Measurements from ENCODE around the gene IFITM2.

Gene IFITM2

DNA sequence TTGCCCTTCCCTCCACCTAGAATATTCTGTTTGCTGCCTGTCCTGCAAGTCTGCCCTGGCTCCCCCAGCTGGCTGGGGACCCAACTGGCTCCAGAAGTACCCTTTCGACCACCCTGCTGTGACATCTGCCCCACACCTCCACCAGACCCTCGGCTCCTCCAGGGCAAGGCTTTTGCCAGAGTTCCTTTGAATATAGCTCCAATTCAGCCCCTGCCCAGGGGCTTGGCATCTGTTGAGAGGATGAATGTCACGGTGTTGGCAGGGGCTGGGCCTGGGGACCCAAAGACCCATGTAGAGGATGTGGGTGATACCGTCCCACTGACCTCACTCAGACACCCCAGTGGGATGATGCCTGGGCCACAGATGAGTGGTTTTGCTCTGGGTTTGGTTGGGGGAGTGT, 25.4 kb upstream of the IFITM2 start:
- peak; percentile 48 for DNase-seq

DNA sequence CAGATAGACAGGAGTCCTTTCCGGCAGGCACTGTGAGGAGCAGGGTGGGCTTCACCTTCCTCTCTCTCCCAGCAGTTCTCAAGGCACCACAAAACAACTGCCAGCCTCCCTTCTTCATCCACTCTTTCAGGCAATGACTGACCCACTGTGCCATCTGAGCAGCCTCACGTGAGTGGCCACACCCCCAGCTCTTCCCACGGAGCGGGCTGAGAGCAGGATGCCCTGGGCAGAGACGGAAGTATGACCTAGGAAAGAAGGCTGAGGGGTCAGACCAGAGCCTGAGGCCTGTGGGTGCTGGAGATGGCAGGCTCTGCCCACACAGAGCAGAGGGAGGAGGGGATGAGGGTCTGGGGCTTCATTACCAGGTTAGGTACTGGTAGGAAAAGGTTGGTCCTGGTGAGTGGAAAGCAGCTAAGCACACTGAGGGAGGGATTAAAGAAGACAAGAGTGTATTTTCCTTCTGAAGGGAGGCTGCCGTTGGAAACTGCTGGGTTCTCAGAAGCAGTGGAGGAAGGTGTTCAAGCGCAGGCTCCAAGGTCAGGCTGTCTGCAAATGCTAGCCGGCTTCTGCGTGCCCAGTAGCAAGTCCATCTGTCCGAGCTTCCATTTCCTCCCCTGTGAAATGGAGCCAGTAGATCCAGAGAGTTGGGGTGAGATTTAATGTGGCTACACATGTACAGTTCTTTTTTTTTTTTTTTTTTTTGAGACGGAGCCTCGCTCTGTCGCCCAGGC, 24.8 kb upstream of the IFITM2 start:
- DNase-seq, result peak; percentile 59

DNA sequence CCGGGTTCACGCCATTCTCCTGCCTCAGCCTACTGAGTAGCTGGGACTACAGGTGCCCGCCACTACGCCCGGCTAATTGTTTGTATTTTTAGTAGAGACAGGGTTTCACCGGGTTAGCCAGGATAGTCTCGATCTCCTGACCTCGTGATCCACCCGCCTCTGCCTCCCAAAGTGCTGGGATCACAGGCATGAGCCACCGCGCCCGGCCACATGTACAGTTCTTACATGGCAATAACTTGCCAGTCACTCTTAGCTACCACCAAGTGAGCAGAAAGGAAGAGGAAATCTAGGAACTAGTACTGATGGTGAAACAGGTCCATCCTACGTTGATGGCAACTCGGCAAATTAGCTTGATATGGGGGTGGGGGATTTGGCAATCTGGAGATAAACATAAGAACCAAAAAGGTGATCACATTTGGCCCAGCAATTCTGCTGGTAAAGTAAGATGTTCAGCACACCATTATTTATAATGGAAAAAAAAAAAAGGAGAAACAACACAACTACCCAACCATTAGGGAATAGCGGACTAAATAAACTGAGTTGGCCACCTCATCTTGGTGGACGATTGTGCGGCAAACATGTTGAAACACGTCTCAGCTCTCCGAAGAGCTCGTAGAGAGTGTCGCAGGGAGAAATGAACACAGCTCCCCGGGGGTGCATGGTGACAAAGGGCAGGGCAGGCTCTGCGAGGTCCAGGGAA, 24.1 kb upstream of the IFITM2 start:
- DNase-seq, result peak; percentile 44

DNA sequence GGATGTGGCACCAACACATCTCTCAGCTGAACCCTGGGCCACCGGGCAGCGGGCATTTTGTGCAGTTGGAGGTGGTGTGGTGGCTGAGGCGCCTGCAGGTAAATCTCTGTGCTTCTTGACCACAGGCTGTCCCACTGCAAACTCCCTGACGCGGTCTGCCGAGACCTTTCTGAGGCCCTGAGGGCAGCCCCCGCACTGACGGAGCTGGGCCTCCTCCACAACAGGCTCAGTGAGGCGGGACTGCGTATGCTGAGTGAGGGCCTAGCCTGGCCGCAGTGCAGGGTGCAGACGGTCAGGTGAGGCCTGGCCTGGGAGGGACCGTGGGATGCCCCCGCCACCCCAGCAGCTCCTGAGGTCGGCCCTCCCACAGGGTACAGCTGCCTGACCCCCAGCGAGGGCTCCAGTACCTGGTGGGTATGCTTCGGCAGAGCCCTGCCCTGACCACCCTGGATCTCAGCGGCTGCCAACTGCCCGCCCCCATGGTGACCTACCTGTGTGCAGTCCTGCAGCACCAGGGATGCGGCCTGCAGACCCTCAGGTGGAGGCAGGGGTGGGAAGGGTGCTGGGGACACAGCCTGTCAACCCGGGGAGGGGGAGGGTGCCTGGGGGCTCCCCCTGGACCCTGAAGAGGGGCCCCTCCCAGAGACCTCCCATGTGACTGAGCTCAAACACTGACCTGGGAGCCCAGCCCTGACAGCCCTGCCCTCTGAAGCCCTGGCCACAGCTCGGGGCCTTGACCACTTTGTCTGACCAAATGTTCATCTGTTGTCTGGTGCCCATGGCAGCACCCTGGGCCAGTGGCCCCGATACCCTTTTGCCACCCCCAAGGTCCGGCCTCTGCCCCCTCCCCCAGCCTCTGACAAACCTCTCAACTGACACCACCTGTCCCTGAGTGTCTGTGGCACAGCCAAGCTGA, 23.3 kb upstream of the IFITM2 start:
- peak; percentile 58 for DNase-seq

DNA sequence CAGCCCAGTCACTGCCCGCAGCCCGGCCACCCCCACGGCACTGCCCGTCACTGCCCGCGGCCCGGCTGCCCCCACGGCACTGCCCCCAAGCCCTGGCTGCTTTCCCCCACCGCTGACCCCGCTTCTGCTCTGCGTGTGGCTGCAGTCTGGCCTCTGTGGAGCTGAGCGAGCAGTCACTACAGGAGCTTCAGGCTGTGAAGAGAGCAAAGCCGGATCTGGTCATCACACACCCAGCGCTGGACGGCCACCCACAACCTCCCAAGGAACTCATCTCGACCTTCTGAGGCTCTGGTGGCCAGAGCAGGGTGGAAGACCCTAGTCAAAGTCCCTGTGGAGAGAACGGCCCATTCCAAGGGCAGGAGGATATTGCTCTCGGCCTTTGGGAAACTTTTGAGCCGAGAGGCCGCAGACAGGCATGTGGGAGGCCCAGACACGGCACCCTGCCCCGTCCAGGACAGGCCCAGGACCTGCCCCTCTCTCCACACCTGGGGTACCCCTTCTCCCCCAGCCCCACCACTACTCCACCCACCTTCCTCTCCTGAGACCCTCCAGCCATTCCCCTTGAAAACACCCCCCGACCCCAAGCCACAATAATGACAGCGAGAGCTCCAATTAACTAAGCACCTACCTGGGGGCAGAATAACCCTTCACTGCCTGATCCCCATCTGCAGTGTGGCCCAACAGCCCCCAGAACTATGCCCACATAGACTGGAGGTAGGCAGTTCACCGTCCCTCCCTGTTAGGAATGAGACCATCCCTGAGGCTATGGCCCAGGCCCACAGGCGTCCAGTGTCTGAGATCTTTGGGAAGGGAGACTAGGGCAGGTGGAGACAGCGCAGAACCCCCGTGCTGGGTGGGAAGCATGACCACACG, 22.4 kb upstream of the IFITM2 start:
- DNase-seq, result peak; percentile 52

DNA sequence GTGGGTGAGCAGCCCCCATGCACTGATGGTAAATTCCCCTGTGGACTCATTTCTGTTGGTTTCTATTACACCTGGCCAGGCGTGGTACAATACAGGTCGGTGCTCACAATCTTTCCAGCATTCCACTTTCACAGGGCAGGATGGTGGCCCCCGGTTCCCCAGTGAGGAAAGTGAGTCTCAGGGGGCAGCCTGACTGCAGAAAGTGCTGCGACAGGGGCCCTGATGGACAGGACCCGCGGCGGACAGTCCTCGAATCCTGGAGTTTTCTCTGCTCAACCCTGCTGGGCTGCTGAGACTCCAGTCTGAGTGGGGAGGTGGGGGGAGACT, 21.8 kb upstream of the IFITM2 start:
- peak; percentile 56 for DNase-seq

DNA sequence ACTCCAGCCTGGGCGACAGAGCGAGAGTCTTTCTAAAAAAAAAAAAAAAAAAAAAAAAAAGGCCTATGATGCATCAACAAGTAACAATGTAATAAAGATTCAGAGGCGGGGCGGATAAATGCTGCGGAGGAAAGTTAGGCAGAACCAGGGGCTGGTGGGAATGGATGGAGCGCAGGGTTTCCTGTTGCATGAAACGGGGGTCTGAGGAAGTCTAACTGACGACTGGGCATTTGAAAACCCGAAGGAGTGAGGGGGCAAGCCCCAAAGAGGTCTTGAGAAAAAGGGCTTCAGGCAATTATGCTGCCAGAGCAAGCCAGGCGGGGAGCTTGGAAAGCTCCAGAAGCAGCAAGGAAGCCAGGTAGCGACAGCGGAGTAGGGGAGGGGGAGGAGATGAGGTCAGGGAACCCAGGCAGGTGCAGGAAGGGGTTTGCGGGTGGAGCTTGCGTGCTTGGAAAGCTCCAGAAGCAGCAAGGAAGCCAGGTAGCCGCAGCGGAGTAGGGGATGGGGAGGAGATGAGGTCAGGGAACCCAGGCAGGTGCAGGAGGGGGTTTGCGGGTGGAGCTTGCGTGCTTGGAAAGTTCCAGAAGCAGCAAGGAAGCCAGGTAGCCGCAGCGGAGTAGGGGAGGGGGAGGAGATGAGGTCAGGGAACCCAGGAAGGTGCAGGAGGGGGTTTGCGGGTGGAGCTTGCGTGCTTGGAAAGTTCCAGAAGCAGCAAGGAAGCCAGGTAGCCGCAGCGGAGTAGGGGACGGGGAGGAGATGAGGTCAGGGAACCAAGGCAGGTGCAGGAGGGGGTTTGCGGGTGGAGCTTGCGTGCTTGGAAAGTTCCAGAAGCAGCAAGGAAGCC, 20.4 kb upstream of the IFITM2 start:
- DNase-seq, result peak; percentile 88

DNA sequence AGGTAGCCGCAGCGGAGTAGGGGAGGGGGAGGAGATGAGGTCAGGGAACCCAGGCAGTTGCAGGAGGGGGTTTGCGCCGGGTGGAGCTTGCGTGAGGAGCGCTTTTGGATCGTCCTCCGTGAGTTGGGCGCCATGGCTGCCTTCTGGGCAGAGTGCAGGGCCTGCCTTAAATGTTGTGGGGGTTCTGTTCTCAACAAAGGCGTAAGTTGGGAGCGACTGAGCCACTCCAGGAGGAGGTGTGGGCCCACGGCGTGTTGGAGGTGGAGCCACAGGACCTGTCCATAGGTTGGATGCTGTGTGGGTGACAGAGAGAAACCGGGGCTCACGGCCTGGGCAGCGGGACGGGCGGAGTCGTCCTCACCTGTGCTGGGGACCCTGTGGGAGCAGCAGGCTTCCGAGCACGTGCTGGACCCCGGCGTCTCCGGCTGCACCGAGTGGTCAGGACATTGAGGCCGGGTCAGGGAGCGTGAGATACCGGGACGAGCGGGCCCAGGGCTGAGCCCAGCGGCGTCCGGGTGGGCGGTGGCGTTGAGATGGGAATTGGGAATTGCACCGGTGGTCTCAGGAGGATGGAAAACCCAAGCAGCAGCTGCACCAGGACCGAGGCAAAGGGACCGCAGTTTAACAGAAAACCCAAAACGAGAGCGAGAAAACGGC, 19.7 kb upstream of the IFITM2 start:
- peak; percentile 85 for DNase-seq

DNA sequence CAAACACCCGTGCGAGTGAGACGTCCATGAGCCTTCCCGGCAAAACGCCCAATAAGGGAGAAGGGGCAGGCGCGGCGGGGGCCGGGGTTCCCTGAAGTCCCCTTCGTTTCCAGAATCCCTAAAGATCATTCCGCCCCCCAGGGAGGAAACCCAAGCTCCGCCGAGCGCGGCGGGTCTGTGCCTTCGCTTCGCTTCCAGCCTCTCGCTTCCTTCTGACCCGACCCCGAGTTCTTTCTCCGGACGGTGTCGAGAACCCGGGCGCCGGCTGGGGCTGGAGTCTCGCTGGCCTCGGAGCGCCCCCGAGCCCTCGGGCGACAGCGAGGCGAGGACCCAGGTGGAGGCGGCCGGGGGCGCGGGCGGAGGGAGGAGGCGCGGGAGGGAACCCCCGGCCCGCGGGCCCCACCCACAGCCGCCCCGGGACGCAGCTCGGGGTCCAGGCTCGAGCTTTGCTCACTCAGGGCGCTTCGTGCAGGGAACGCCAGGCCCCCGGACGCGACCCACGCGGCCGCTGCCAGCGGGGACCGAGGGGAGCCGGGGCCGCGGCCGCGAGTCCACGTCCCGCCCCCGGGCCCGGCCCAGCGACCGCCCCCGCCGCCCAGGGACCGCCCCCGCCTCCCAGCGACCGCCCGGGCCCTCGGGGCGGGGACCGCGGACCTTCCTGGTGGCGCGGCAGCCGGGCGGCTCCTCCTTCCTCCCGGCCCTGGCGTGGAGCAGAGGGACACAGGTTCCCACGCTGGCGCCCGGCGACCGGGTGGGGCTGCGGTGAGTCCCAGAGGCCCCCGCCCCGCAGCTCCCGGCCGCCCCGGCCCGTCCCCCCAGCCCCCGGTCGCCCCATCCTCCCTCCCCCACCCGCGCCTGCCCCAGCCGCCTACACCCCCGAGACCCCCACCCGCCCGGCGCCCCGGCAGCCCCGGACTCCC, 18.9 kb upstream of the IFITM2 start, which contains the start of gene PGGHG:
Gene PGGHG, plus strand, starts transcription at position 649 of the 920 bp plus-strand sequence. CDS start 691 bp downstream, outside the sequence.
- DNase-seq, result peak; percentile 88

DNA sequence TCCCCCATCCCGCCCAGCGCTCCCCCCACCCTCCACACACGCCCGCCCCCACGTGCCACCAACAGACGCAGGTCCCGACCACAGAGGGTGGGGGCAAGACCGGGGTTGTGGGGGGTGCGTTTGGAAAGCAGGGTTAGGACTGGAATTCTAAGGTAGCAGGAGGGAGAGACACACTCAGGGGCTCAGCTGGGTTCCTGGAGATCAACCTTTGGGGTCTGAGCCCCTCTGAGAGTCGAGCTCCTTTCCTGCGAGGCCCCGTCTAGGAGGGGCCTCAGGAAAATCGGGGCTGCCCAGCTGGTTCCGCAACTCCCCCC, 18.3 kb upstream of the IFITM2 start:
- DNase-seq, result peak; percentile 70

DNA sequence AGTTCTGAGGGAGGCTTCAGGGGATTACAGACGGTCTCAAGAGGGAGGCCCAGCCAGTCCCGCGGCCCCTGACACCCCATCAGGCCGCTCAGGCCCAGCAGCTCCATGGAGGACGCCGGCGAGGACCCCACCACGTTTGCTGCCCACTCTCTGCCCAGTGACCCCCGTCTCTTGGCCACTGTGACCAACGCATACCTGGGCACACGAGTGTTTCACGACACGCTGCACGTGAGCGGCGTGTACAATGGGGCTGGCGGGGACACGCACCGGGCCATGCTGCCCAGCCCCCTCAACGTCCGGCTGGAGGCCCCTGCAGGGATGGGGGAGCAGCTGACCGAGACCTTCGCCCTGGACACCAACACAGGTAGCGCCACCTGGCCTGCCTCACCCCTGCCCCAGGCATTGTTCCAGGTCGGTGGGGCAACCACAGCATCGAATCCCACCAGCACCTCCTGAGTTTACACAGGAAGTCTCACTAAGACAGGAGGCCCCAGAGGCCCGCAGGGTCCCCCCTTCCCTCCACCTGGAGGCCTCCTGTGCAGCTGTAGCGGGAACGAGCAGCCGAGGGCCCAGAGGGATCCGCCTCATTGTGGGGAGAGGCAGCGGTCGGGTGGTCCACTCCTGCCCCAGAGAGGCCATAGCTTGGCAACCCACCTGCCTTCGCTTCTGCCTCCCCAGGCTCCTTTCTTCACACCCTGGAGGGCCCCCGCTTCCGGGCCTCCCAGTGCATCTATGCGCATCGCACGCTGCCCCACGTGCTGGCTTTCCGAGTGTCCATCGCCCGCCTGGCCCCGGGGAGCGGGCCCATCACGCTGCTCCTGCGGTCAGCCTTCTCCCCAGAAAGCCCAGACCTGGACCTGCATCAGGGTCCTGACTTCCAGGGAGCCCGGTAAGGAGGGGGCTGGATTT, 17.6 kb upstream of the IFITM2 start:
- DNase-seq, result peak; percentile 66

DNA sequence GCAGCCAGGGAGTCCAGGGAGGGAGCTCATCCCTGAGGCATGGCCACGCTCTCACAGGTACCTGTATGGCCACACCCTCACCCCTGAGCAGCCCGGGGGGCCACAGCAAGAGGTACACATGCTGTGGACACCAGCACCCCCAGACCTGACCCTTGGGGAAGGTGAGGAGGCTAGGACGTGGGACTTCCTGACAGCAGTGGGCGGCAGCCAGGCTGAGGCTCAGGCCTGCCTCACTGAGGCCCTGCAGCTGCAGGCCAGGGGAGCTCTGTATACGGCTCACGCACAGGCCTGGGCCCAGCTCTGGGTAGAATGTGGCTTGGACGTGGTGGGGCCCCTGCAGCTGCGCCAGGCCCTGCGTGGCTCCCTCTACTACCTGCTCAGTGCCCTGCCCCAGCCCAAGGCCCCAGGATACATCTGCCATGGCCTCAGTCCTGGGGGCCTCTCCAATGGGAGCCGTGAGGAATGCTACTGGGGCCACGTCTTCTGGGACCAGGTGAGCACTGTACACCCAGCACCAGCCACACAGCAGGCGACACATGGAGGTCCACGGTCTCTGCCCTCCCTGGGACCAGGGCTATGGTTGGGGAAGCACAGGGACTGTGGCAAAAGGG, 16.9 kb upstream of the IFITM2 start:
- peak; percentile 63 for DNase-seq

DNA sequence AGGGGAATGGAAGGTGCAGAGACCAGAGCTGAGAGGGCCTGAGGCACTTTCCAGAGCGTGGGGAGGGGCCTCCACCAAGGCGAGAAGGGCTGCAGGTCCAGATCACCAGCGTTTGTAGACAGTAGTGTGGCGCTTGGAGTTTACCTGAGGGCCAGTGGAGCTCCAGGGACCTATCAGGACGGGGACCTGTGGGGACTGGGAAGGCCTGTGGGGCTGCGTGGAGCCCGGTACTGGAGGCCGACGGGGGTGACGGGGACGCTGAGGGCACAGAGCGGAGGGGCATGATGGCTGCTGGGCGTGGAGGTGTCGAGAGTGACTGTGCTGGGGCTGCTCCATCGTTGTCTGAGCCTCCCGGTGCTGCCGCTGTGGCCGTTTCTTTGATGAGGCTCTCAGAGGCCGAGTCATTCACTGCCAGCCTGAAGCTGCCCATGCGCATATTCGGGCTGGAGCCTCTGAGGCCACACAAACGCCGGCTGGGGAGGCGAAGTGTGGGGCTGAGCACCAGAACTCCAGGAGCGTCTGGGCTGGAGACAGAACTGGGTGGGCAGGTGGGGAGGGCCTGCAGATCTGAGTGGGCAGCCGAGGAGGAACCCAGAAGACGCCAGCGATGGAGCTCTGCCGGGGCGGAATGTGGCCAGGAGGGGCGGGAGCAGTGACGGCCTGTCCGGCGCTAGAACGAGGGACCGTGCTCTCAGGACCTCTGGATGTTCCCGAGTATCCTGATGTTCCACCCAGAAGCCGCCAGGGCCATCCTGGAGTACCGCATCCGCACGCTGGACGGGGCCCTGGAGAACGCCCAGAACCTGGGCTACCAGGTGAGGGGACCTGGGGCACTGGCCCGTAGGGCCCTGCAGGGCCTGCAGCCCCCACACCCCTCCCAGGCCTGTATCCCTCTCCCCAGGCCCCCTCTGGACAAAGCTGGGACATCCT, 16.1 kb upstream of the IFITM2 start:
- DNase-seq, result peak; percentile 61

DNA sequence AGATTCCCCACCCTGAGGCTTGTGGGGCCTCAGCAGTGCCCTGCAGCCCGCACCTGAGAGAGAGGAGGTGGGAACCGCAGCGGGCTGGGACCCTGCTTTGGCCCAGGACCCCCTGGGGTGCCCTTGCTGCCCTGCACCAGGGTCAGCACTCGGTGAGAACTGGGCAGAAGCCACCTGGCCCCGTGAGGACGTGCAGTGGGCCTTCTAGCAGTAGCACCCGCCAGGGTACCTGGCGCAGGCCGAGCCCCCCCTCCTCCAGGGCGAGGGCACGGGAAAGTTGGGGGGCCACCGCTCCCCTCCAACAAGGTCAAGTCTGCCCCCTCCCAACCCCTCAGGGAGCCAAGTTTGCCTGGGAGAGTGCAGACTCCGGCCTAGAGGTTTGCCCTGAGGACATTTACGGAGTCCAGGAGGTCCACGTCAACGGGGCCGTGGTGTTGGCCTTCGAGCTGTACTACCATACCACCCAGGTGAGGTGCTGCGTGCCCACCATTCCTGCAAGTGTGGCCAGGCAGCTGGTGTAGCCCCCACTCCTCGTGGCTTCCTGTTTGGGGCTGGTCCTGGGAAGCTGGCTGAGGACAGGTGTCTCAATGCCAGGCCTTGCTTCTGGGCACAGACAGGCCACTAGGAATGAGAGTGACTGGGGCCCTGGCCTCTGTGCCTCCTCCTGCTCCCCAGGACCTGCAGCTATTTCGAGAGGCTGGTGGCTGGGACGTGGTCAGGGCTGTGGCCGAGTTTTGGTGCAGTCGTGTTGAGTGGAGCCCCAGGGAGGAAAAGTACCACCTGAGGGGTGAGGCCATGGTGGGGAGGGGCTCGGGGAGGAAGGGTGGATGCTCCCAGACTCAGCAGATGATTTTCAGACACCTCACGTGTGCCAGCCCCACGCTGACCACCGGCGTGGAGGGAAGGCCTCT, 15.2 kb upstream of the IFITM2 start:
- peak; percentile 61 for DNase-seq

DNA sequence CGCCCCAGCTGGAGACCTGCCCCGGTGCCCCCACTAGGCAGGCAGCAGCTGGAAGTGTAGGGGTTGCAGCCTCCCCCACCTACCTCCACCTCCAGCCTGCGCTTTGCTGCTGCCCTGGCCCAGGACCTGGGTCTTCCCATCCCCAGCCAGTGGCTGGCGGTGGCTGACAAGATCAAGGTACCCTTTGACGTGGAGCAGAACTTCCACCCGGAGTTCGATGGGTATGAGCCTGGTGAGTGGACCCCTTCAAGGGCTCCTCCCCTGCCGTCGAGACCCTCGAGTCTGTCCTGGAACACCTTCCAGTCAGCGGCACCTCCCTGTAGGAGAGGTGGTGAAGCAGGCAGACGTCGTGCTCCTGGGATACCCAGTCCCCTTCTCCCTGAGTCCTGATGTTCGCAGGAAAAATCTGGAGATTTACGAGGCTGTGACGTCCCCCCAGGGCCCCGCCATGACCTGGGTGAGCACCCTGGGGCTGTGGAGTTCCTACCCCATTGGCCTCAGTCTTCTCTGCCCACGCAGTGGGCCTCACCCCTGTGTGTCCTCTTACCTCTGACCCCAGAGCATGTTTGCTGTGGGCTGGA, 14.3 kb upstream of the IFITM2 start:
- DNase-seq, result peak; percentile 63
